IPS-18a (cell line): ENCODE results near the gene OR2T35.

Source experiments
- H3K27ac ChIP-seq: one replicate; pipeline ENCODE4 v1.5.1; 2013; ENCODE audit warnings: low read length
- H3K27me3 ChIP-seq: one replicate; pipeline ENCODE4 v1.6.1; 2013; ENCODE audit warnings: mild to moderate bottlenecking, low read length; ENCODE audit not compliant: control insufficient read depth, insufficient read depth
- H3K36me3 ChIP-seq: one replicate; pipeline ENCODE4 v1.6.1; 2013; ENCODE audit warnings: low read depth, low read length; ENCODE audit not compliant: control insufficient read depth
- H3K4me1 ChIP-seq: one replicate; pipeline ENCODE4 v1.6.1; 2013; ENCODE audit warnings: low read depth, low read length; ENCODE audit not compliant: control insufficient read depth
- H3K4me3 ChIP-seq: one replicate; pipeline ENCODE4 v1.5.1; 2013; ENCODE audit warnings: low read length
- H3K9ac ChIP-seq: one replicate; pipeline ENCODE4 v1.6.1; 2013; ENCODE audit warnings: mild to moderate bottlenecking, low read length, moderate library complexity
- H3K9me3 ChIP-seq: one replicate; pipeline ENCODE4 v1.6.1; 2013; ENCODE audit warnings: low read depth, low read length; ENCODE audit not compliant: control insufficient read depth

The OR2T35 gene

DNA sequence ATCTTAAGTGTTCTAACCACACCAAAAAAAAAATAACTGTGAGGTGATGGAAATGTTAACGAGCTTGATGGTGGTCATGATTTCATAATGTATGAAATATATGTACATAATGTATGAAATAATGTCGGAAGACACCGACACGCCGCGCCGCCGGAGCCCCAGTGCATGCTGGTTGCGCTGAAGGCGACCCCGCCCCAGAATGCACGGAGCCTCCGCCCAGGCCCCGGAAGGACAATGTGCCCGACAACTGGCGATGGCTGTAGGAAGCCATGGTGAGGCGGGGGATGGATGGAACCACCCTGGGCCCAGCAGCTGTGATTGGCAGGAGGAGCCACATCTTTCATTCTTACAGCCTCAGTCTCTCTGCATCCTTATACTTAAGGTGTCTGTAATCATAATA is 55.0 kb downstream of the OR2T35 start:
- no peaks in the 10 kb centered on the region for H3K27me3 ChIP-seq
- H3K4me1 ChIP-seq = no peaks in the 10 kb centered on the region
- H3K9me3 ChIP-seq = peaks cover 46% of the 10 kb centered on the region
- H3K27ac ChIP-seq = no peak overlapping the region
- no peak overlapping the region for H3K9ac ChIP-seq
- no peak overlapping the region for H3K4me3 ChIP-seq
- H3K36me3 ChIP-seq = no peaks in the 10 kb centered on the region

GRCh38 chr1:248589334-248589733 is 55.7 kb downstream of the OR2T35 start:
- Histone ChIP-seq H3K27me3 (no peaks in the 10 kb centered on the region), H3K4me3 (no peak overlapping the region), H3K36me3 (no peaks in the 10 kb centered on the region), H3K9me3 (peaks cover 43% of the 10 kb centered on the region), H3K9ac (no peak overlapping the region), H3K27ac (no peak overlapping the region), H3K4me1 (no peaks in the 10 kb centered on the region)
